Muscle of arm (tissue), 12 donors: ENCODE data around the gene ZNF592. TPM values are rescaled to one million over a fixed set of nuclear protein-coding genes. Genes with fewer than 3 reads are reported as not detected.

Experiments
- DNase-seq: peaks from one replicate; pipeline ENCODE4 v3.0.0-alpha.2; 2013
- polyA plus RNA-seq, 12 donors: library from polyadenylated mRNA; unstranded; fragments of 120-200 nt; gene quantifications; one replicate each; pipeline ENCODE4 v1.2.1, GENCODE V29; 2013; ENCODE audit not compliant: insufficient read length in 12 of 12

ZNF592 gene
- polyA plus RNA-seq, 12 donors: 19.5 to 29.1 (median 21.5) TPM; not detected in 1

DNA sequence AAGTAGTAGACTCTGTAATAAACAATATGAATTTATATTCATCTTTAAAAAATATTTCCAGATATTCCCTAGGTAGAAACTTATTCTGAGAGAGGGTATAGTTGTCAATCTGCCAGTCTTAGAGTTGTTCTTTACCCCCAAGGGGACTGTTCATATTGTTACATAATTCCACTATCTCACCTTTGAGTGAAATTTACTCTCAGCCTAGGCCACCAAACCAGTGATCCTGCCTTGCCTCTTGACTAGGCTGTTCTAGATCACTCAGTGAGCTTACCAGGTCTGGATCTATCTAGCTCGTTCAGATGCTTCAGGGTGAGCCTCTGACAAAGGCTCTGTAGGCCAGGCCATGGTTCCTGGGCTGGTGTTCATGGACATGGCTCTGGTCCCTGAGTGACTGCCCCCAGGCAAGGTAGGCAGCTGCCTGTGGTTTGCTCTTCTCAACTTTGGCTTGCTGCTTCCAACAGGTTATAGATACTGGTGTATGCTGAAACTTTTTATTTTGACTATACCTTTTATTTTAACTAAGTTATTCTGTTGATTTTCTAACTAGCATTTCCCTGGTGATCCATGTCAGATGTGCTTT is 27.6 kb downstream of the ZNF592 start:
- no peak for DNase-seq

DNA sequence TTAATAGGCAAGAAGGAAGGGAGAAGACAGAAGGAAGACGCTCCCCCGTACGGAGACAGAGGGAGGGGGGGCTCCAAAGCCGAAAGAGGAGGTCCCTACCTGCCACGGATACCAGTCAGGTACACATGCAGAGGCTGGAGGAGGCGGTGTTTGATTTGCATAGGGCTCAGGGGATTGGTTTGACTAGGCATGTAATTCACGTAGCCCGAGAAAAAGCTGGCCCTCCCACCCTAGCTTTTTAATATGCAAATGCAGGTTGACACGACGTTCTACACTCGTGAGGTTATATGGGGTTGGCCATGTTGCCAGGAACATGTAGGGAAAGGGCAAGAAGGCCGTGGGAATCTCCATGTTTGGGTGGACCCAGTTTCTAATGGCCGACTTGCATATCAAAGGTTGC is 29.8 kb downstream of the ZNF592 start:
- no peak for DNase-seq

DNA sequence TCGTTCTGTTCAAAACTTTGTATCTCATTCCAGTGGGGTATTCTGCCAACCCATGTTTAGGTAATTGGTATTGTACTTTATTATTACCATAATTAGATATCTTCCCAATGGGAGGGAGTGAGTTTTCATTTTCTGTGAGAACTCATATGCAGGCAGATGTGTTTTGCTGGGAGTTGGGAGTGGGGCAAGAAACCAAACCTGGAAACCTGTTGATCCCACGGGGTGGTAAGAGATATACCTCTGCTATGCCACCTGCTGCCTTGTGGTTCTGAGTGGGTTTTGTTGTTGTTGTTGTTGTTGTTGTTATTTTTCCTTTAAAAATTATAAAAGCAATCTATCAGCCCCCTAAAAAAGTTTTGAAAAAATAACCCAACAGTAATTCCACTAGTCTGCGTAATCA is 32.1 kb downstream of the ZNF592 start:
- no peak for DNase-seq

DNA sequence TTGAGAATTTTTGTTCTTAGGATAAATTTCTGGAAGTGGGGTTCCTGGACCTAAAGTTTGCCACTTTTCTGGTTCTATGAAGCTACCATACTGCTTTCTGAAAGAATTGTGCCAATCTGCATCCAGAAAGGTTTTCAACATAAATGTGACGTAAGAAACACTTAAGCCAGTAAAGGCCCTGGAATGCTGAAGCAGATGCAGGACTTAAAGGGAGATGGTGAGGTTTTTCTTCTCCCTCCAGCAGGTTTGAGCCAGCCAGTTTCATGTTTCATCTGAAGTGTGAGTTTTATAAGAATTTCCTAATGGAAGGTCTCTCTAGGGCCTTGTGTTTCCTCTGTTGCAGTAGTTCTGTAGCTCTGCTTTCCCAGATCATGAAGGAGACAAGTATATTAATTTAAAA is 33.1 kb downstream of the ZNF592 start:
- DNase-seq: no peak

DNA sequence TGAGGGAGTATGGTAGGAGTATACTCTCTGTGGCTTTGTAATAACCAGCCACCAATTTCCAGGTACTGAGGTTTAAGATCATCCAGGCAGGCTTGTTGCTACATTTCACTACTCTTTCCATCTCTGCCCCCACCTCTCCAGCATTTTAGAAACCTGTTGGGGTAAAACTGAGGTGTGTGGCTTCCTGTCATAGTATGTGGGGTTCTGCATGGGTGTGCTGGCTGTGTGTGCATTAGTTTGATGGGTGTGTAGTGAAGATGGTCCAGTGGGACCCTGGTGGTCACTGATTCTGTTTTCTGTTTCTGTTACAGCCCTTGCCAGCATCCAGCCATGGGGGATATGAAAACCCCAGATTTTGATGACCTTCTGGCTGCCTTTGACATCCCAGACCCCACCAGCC is 34.0 kb downstream of the ZNF592 start:
- DNase-seq: no peak

DNA sequence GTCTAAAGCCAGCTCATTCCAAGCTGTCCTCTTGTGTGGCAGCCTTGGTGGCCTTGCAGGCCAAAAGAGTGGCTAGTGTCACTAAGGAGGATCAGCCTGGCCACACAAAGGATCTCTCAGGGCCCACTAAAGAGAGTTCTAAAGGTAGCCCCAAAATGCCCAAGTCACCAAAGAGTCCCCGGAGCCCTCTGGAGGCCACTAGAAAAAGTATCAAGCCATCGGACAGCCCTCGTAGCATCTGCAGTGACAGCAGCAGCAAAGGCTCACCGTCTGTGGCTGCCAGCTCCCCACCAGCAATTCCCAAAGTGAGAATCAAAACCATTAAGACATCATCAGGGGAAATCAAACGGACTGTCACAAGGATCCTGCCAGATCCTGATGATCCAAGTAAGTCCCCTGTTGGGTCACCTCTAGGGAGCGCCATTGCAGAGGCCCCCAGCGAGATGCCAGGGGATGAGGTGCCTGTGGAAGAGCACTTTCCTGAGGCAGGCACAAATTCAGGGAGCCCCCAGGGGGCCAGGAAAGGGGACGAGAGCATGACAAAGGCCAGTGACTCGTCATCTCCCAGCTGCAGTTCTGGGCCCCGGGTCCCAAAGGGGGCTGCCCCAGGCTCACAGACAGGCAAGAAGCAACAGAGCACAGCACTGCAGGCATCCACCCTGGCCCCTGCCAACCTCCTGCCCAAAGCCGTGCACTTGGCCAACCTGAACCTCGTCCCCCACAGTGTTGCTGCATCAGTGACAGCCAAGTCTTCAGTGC is 35.3 kb downstream of the ZNF592 start:
- no peak for DNase-seq

DNA sequence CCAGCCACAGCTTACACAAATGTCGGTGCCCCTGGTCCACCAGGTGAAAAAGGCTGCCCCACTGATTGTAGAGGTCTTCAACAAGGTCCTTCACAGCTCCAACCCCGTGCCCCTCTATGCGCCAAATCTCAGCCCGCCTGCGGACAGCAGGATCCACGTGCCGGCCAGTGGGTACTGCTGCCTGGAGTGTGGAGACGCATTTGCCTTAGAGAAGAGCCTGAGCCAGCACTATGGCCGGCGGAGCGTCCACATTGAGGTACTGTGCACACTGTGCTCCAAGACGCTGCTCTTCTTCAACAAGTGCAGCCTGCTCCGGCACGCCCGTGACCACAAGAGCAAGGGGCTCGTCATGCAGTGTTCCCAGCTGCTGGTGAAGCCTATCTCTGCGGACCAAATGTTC is 35.9 kb downstream of the ZNF592 start:
- no peak for DNase-seq

DNA sequence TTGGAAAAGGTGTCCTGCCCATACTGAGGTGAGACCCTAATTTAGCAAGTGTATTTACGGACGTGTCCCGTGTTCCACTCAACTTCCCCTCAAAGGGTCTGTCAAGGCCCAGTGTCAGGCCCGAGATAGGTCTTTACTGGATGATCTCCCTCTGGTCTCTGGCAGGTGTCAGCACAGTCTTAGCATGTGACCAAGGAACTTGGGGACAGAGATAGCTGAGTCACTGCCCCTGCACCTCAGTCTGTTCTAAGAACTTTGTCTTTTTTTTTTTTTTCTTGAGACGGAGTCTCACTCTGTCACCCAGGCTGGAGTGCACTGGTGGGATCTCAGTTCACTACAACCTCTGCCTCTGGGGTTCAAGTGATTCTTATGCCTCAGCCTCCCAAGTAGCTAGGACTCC is 36.7 kb downstream of the ZNF592 start:
- DNase-seq: no peak

DNA sequence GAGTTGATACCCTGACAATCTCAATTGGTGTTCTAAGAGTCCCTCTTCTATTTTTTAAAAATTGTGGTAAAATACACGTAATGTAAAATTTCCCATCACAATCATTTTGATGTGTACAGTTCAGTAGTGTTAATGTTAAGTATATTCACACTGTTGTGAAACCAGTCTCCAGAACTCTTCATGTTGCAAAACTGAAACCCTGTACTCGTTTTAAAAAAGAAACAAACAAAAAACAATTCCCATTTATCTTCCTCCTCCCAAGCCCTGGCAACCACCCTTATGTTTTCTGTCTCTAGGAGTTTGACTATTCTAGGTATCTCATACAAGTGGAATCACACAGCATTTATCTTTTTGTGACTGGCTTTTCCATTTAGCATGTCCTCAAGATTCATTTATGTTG is 40.1 kb downstream of the ZNF592 start:
- DNase-seq: no peak

DNA sequence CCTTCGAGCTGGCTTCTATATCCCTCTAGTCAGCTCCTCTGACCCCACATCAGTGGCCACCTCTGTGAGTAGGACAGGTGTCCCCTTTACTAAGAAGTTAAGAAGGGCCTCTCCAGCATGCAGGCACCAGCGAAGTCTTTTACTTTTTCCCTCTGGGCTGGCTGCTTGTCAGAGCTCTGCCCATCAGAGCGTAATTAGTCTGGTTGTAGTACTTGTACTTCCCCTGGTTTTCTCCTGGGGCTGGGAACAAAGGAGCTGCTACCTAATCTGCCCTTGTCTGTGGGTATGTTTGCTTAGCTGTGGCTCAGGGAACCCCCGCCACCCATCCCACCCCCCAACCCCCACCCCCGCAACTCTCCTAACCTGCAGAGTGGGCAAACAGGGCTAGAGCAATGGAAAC is 41.4 kb downstream of the ZNF592 start:
- no peak for DNase-seq

DNA sequence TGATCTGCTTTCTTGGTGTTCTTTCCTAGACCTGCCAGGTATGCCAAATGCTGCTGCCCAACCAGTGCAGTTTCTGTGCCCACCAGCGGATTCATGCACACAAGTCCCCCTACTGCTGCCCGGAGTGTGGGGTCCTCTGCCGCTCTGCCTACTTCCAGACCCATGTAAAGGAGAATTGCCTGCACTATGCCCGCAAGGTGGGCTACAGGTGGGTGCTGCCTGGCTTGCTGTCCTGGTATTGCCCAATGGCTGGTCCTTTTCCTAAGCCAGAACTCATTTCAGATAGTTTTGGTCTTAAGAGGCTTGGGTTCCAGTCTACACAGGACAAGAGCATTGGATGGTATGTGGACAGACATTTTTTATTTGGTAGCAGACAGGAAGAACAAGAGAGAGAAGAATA is 42.3 kb downstream of the ZNF592 start:
- no peak for DNase-seq

DNA sequence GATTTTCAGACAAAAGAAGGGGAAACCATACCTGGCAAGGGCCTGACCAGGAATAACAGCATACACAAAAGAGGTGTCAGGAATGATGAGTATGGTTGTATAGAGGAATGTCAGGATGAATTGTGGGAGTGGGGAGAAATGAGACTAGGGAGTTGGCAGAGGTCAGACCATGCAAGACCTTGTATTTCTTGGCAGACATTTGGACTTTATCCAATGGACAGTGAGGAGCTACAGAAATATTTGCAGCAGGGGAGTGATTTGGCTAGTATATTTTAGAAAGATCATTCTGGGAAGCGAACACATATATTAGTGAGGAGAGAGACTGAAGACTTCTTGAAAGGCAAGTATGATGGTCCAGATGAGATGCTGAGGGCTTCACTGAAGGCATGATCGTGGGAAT is 43.4 kb downstream of the ZNF592 start:
- DNase-seq: no peak

DNA sequence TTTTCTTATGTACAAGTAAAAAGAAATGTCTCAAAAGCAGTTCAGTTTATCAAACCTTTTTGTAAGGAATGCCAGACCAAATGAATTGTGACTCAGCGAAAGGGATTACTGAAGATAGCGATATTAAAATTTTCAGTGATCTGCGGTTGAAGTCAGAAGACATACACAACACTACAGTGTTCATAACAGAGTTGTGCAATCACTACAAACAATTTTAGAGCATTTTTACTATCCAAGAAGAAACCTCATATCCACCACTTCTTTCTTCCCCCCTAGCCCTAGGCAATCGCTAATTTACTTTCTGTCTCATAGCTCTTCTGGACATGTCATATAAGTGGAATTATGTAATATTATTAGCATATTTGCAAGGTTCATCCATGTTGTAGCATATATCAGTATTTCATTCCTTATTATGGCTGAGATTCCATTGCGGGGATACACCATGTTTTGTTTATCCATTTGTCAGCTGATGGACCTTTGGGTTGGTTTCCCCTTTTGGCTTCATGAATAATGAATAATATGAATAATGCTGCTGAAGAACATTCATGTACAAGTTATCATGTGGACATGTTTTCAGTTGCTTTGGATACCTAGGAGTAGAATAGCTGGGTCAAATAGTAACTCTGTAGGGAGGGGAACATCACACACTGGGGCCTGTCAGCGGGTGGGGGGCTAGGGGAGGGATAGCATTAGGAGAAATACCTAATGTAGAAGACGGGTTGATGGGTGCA is 45.2 kb downstream of the ZNF592 start:
- no peak for DNase-seq

DNA sequence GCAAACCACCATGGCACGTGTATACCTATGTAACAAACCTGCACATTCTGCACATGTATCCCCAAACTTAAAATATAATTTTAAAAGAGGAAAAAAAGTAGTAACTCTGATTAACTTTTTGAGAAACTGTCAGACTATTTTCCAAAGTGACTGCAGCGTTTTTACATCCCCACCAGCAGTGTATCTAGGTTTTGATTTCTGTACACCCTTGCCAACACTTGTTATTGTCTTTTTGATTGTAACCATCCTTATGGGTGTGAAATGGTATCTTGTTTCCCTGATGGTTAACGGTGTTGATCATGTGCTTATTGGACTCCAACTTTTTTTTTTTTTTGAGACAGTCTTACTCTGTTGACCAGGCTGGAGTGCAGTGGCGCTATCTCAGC is 45.8 kb downstream of the ZNF592 start:
- no peak for DNase-seq

DNA sequence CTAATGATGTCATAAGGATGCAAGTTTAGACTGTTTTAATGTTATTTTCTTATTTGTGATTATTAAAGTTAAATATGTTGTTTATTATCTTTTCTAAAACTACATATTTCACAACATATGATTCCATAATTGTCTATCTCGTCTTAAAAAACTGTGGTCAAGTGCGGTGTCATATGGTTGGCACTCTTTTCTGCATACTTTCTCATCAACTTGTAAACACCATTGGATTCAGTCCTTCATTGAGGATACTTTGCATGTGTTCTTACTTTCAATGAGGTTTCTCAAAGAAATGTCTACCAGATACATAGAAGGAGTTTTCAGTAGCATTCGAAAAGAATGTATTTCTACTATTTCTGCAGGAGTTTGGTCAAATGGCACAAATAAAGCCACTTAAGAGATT is 46.8 kb downstream of the ZNF592 start:
- no peak for DNase-seq

DNA sequence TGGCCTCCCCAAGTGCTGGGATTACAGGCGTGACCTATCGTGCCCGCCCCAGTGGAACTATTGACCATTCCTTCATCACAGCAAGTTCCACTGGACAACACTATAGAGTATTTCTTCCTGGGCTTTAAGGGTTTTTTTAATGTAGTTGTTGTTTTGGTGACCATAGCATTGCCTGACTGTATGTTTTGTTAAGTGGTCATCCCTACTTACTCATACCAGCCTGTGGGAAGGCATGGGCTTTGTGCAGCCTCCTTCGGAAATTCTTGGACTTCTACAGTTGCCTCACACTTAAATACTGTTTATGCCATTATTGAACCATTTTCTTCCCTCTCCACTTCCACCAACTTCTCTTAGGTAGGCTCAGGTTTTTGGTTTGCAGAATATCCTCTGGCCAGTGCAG is 48.8 kb downstream of the ZNF592 start:
- no peak for DNase-seq

DNA sequence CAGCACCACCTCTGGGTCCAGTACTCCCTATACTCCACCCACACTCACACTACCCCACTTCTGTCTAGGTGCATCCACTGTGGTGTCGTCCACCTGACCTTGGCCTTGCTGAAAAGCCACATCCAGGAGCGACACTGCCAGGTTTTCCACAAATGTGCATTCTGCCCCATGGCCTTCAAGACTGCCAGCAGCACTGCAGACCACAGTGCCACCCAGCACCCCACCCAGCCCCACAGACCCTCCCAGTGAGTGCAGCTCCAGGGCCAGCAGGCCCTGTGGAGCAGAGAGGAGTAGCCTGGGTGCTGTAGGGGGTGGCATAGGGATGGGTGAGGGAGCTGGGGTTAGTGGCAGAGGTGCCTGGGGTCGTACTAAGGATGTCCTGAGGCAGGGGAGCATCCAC is 49.4 kb downstream of the ZNF592 start:
- DNase-seq: no peak

DNA sequence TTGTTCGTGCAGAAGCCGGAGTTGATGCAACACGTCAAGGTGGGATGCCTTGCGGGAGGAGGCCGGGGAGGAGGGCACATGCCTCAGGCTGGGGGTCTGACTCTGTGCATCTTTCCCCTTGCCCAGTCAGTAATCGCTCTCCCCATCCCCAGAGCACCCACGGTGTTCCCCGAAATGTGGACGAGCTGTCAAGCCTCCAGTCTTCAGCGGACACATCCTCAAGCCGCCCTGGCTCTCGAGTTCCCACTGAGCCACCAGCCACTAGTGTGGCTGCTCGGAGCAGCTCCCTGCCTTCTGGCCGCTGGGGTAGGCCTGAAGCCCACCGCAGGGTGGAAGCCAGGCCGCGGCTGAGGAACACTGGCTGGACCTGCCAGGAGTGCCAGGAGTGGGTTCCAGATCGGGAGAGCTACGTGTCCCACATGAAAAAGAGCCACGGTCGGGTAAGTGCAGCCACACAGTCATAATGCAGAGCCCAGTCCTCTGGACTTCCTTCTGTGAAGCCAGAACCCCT is 50.1 kb downstream of the ZNF592 start:
- no peak for DNase-seq

DNA sequence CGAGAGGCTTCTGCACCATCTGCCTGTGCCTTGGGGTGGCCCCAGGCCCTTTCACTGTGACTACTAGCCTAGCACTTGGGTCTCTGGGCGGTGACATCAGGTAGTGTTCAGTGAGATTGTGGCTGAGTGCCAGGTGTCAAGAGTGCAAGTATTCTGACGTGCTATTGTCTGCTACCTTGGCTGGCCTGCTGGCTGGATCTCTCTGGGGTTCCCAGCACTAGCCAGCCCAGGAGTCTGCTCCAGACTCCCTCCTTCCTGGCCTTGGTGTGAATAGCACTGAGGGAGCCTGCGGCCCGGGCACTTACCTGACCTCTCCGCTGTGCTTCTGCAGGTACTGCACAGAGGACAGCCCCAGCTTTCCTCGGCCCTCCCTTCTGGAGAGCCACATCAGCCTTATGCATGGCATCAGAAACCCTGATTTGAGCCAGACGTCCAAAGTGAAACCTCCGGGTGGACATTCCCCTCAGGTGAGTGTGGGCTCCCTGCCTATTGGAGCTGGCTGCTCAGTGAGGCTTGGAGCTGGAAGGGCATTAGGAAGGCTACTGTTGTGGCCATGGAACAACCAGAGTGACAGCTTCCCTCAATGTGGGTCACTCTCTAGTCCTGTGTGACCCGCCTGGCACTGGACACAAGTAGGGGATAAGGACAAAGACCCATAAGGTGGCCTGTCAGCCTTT is 51.3 kb downstream of the ZNF592 start:
- DNase-seq: no peak

DNA sequence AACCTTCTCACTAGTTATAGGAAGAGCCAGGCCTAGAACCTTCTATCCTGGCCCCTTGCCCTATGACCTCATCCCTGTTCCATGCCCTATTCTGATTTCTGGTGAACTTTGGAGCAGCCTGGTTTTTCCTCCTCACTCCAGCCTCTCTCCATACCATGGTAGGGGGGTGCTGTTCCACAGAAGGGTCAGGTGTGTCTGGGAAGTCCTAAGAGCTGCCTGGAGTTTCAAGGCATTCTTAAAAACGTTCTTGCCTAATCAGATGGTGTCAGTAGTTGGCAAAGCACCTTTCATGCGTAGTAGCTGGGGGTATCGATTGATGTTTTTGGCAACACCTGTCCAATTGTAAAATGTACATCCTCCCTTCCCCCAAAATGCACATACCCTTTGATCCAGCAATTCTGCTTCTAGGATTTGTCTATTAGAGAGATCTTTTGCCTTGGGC is 52.0 kb downstream of the ZNF592 start:
- no peak for DNase-seq

DNA sequence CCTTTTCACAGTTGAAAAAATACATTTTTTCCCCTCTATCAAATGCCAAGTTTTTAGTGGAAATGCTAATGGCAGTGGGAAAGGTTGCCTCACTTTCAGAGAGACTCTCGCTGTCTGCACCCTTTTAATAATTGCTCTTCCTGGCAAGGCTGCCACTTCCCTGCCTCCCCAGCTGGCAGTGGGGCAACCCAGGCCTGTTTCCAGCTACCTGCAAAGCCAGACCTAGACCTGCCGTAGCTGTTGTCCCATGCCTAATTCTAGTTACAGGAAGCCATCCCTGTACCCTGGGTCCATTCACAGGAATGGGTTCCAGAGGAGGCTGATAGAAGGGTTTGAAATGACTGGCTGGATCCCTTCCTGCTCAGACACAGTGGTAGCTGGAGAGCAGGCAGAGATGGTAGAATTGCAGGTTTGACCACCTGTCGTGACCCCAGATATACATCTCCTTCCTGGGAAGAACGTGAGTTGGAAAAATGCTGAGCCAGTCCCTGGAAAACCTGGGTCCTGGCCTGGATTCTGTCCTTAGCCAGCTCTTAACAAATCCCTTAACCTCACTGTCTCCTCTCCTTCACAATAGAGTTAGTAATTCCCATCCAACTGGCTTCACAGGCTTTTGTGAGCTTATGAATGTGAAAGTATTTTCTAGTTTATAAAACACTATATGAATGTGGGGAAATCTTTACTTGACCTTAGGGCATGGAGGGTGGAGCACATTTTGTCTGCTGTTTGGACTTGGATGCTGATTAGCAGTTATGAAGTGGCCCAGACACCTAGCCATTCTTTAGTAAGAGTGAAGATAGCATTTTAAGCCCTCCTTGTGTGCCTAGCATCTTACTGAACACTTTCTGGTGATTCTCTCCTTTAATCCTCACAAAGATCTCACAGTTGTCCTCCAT is 55.9 kb downstream of the ZNF592 start:
- no peak for DNase-seq
